ENCODE data around the gene STAT4. TPM values are rescaled to one million over a fixed set of nuclear protein-coding genes. Genes with fewer than 3 reads are reported as not detected.

Gene STAT4
- total RNA-seq, 4 donors from 2014 or later, result 0.34 to 2.7 (median 0.81) TPM; not detected in 1

- no peak overlapping the region for H3K27ac ChIP-seq
- 27% methylated on average over 5 of the region's 5 CpGs for WGBS
- no peaks in the 10 kb centered on the region for H3K36me3 ChIP-seq
- no peaks in the 10 kb centered on the region for H3K27me3 ChIP-seq
- TF ChIP-seq, protein P1, sequence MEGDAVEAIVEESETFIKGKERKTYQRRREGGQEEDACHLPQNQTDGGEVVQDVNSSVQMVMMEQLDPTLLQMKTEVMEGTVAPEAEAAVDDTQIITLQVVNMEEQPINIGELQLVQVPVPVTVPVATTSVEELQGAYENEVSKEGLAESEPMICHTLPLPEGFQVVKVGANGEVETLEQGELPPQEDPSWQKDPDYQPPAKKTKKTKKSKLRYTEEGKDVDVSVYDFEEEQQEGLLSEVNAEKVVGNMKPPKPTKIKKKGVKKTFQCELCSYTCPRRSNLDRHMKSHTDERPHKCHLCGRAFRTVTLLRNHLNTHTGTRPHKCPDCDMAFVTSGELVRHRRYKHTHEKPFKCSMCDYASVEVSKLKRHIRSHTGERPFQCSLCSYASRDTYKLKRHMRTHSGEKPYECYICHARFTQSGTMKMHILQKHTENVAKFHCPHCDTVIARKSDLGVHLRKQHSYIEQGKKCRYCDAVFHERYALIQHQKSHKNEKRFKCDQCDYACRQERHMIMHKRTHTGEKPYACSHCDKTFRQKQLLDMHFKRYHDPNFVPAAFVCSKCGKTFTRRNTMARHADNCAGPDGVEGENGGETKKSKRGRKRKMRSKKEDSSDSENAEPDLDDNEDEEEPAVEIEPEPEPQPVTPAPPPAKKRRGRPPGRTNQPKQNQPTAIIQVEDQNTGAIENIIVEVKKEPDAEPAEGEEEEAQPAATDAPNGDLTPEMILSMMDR (IDR thresholded peaks at IDR 0.05), result peak; percentile 30 to 51
- no peak for TF ChIP-seq EP300 (IDR thresholded peaks at IDR 0.05)
- peaks cover 24% of the 10 kb centered on the region for H3K4me1 ChIP-seq
- H3K9me3 ChIP-seq, result no peaks in the 10 kb centered on the region
- DNase-seq (ENCODE audit: low spot score in 2 of 2), result no peak
- no peak overlapping the region for H3K4me3 ChIP-seq
Observed at GRCh38 chr2:191165176-191165643, 14.4 kb upstream of the STAT4 start.

DNA sequence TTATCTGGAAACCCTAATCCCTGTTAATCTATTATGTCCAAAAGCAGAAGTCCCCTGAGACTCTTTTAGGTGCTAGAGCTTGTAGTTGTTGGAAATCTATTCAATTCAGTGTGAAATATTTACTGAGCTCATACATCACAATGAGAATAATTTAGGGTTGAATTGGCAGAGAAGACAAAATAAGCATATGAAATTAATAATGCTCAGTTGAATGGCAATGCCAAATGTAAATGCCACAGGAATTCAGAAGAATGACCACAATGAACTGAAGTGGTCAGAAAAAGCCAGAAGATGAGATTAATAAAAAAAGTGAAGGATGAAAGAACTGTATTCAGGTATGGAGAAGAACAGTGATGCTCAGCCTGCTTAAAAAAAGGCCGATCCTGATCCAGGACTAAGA, 8.0 kb upstream of the STAT4 start:
- TF ChIP-seq, protein P1 (IDR thresholded peaks at IDR 0.05), result no peak
- no peak for TF ChIP-seq EP300 (IDR thresholded peaks at IDR 0.05)
- Histone ChIP-seq H3K36me3 (no peaks in the 10 kb centered on the region), H3K4me1 (no peaks in the 10 kb centered on the region), H3K4me3 (no peak overlapping the region), H3K27me3 (no peaks in the 10 kb centered on the region), H3K9me3 (no peaks in the 10 kb centered on the region), H3K27ac (no peak overlapping the region)
- 86% methylated on average over 1 of the region's 1 CpG for WGBS
- no peak for DNase-seq (ENCODE audit: low spot score in 2 of 2)

DNA sequence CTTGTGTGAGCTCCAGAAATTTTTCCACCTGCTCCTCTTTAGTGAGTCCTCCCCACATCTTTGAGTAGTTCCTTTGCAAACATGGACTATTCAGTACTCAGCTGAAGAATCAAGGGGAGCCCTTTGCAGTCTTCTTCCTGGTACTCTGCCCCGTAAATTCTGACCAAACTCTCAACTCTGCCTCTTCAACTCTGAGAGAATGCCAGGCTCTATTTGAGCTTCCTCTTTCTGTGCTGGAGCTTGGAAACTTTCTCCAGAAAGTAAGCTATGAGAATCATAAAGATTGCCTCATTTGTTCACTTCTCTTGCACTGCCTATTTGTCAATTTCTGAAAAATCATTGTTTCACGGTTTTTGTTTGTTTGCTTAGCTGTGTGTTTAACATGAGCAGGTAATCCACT, 7.4 kb upstream of the STAT4 start:
- no peak for TF ChIP-seq POLR2A (IDR thresholded peaks at IDR 0.05)
- TF ChIP-seq EP300 (IDR thresholded peaks at IDR 0.05), result no peak
- TF ChIP-seq, protein P1 (IDR thresholded peaks at IDR 0.05), result no peak
- no peak for TF ChIP-seq POLR2AphosphoS5 (IDR thresholded peaks at IDR 0.05)
- H3K27ac ChIP-seq, result no peak overlapping the region
- no peak for DNase-seq (ENCODE audit: low spot score in 2 of 2)
- H3K27me3 ChIP-seq, result no peaks in the 10 kb centered on the region
- H3K36me3 ChIP-seq, result no peaks in the 10 kb centered on the region
- 77% methylated on average over 2 of the region's 2 CpGs for WGBS
- H3K4me3 ChIP-seq, result no peak overlapping the region
- H3K9me3 ChIP-seq, result no peaks in the 10 kb centered on the region
- H3K4me1 ChIP-seq, result no peaks in the 10 kb centered on the region

DNA sequence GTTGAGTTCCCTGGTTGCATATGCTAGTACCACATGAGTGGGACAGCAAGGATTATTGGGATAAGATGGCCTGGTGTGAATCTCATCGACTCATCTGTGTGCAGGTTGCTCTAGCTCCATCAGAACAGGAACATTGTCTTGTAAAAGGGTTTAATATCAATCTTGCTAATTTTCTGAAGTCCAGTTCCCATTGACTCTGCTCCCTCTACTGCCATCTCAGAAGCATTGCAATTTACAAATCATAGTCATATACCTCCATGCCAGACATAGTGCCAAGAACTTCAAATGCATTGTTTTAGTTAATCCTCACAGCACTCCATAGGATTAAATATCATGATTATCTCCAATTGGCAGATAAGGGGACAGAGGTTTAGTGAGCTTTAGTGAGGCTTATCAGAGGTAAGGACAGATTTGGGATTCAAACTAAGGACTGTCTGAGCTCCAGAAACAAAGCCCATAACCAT, 4.8 kb upstream of the STAT4 start:
- H3K4me3 ChIP-seq, result no peak overlapping the region
- H3K9me3 ChIP-seq, result no peaks in the 10 kb centered on the region
- WGBS, result 36% methylated on average over 1 of the region's 1 CpG
- peaks cover 5% of the 10 kb centered on the region for H3K4me1 ChIP-seq
- TF ChIP-seq POLR2AphosphoS5 (IDR thresholded peaks at IDR 0.05), result no peak
- TF ChIP-seq, protein P1 (IDR thresholded peaks at IDR 0.05), result peak; percentile 34 to 47
- H3K27ac ChIP-seq, result no peak overlapping the region
- no peaks in the 10 kb centered on the region for H3K27me3 ChIP-seq
- no peaks in the 10 kb centered on the region for H3K36me3 ChIP-seq
- no peak for DNase-seq (ENCODE audit: low spot score in 2 of 2)

- WGBS, result 95% methylated on average over 2 of the region's 2 CpGs
- H3K36me3 ChIP-seq, result no peaks in the 10 kb centered on the region
- H3K27ac ChIP-seq, result no peak overlapping the region
- TF ChIP-seq POLR2AphosphoS5 (IDR thresholded peaks at IDR 0.05), result no peak
- TF ChIP-seq, protein P1 (IDR thresholded peaks at IDR 0.05), result no peak
- no peak for TF ChIP-seq POLR2A (IDR thresholded peaks at IDR 0.05)
- TF ChIP-seq EP300 (IDR thresholded peaks at IDR 0.05), result no peak
- H3K9me3 ChIP-seq, result no peaks in the 10 kb centered on the region
- DNase-seq (ENCODE audit: low spot score in 2 of 2), result no peak
- peaks cover 9% of the 10 kb centered on the region for H3K4me1 ChIP-seq
- no peaks in the 10 kb centered on the region for H3K27me3 ChIP-seq
- H3K4me3 ChIP-seq, result no peak overlapping the region
Observed at GRCh38 chr2:191153716-191154115, 2.9 kb upstream of the STAT4 start.
